HepG2 (cell line): ENCODE data around the gene XPC. TPM values are rescaled to one million over a fixed set of nuclear protein-coding genes. Genes with fewer than 3 reads are reported as not detected.

Experiments used
- ATAC-seq: fragments of 200-7000 bp; cut with Tn5 transposase; 3 replicates; pipeline ENCODE4 v1.9.1; 2020; ENCODE audit warnings: mild to moderate bottlenecking, moderate library complexity
- BruUV-seq: library from RNA; stranded (reverse); fragments of 400-500 nt; replicated peaks from 2 replicates; lab custom pipeline; 2021; lab: Mats Ljungman, UMichigan
- CTCF ChIA-PET: fragments of 300-600 bp; formaldehyde crosslinking; extraction: SDS; loops from one replicate; lab custom pipeline; 2021; ENCODE audit warnings: low total read pairs, inconsistent platforms, low intra/inter-chr PET ratio; lab: Yijun Ruan, JAX
- POLR2A ChIA-PET: fragments of 350-600 bp; sonication (Branson Sonifier 250); formaldehyde crosslinking; loops from one replicate; lab custom pipeline; 2020; ENCODE audit warnings: antibody characterized with exemption, inconsistent platforms; lab: Yijun Ruan, JAX
- DNase-seq: peaks from one replicate; pipeline ENCODE4 v3.0.0-alpha.2; 2015; ENCODE audit warnings: low spot score
- FAIRE-seq: peaks from 3 replicates; lab custom pipeline; 2011; peaks lifted over from hg19 to GRCh38; lab: Jason Lieb, UNC
- H2AFZ ChIP-seq: one replicate; pipeline ENCODE4 v1.6.1; 2011; ENCODE audit warnings: low read length, inconsistent platforms
- H3K27ac ChIP-seq: fragments of 300-600 bp; 3 replicates; pipeline ENCODE4 v1.8.0; 2011; ENCODE audit warnings: mixed run types, mild to moderate bottlenecking, mixed read lengths, low read length, inconsistent platforms; ENCODE audit not compliant: insufficient read depth; ENCODE audit errors: extremely low read length
- H3K27me3 ChIP-seq, 2 experiments: fragments of 200-600 bp in 1 of 2; 2 replicates in 1 of 2; 3 replicates in 1 of 2; pipeline versions ENCODE4 v1.6.0 to v1.8.0; 2011; ENCODE audit warnings: low read length in 2 of 2, mild to moderate bottlenecking in 2 of 2, moderate library complexity in 2 of 2, inconsistent platforms in 1 of 2; ENCODE audit not compliant: insufficient read depth in 2 of 2, control insufficient read depth in 1 of 2
- H3K36me3 ChIP-seq, 2 experiments: fragments of 200-600 bp in 1 of 2; replicated peaks in 1 of 2; 2 replicates in 1 of 2; 3 replicates in 1 of 2; pipeline versions ENCODE4 v1.5.1 to v1.8.0; 2011; ENCODE audit warnings: low read length in 2 of 2, inconsistent platforms in 1 of 2; ENCODE audit not compliant: insufficient read depth in 2 of 2, control insufficient read depth in 1 of 2
- H3K4me1 ChIP-seq: 2 replicates; pipeline ENCODE4 v1.5.1; 2012; ENCODE audit warnings: low read length, inconsistent platforms; ENCODE audit not compliant: insufficient read depth
- H3K4me2 ChIP-seq: 2 replicates; pipeline ENCODE4 v1.6.0; 2011; ENCODE audit warnings: low read depth, low read length, inconsistent platforms
- H3K4me3 ChIP-seq, 3 experiments: fragments of 200-600 bp in 1 of 3; sonication (generic), shearing (Covaris generic) in 1 of 3; replicated peaks in 1 of 3; 2 replicates each; pipeline ENCODE4 v1.5.1; 2011 to 2016; ENCODE audit warnings: low read length in 3 of 3, inconsistent platforms in 2 of 3, low read depth in 2 of 3, mild to moderate bottlenecking in 2 of 3, control low read depth in 1 of 3, mixed read lengths in 1 of 3; ENCODE audit not compliant: insufficient read depth in 1 of 3
- H3K79me2 ChIP-seq: one replicate; pipeline ENCODE4 v1.6.1; 2011; ENCODE audit warnings: low read length, inconsistent platforms; ENCODE audit not compliant: insufficient read depth
- H3K9ac ChIP-seq: 2 replicates; pipeline ENCODE4 v1.6.0; 2011; ENCODE audit warnings: mild to moderate bottlenecking, low read depth, low read length, inconsistent platforms; ENCODE audit not compliant: insufficient read depth
- H3K9me3 ChIP-seq: 2 replicates; pipeline ENCODE4 v1.5.1; 2012; ENCODE audit warnings: mild to moderate bottlenecking, low read length
- H4K20me1 ChIP-seq: 2 replicates; pipeline ENCODE4 v1.6.0; 2011; ENCODE audit warnings: inconsistent platforms, mild to moderate bottlenecking, low read length, moderate library complexity; ENCODE audit not compliant: insufficient read depth
- ATF5 ChIP-seq: sonication (generic); formaldehyde crosslinking; IDR thresholded peaks from 2 replicates; pipeline ENCODE4 v1.4.0; 2020; ENCODE audit warnings: mild to moderate bottlenecking, low read depth, missing genetic modification reagents
- ATRX ChIP-seq: sonication (generic); formaldehyde crosslinking; IDR thresholded peaks from 2 replicates; pipeline ENCODE4 v1.4.0; 2020; ENCODE audit warnings: missing genetic modification reagents, borderline replicate concordance
- CENPX ChIP-seq: sonication (generic); formaldehyde crosslinking; IDR thresholded peaks from 2 replicates; pipeline ENCODE4 v1.9.0; 2021; ENCODE audit warnings: mild to moderate bottlenecking, missing genetic modification reagents, moderate library complexity
- CSRNP2 ChIP-seq: sonication (generic); formaldehyde crosslinking; conservative IDR thresholded peaks from 2 replicates; pipeline ENCODE4 v1.8.0; 2022; ENCODE audit warnings: low read depth, missing genetic modification reagents
- ELF1 ChIP-seq: sonication (generic); formaldehyde crosslinking; IDR thresholded peaks from 2 replicates; pipeline ENCODE4 v1.4.0; 2020; ENCODE audit warnings: missing genetic modification reagents
- HNRNPH1 ChIP-seq: fragments of 200-400 bp; formaldehyde crosslinking; optimal IDR thresholded peaks from 2 replicates; pipeline ENCODE3; 2017; ENCODE audit warnings: mild to moderate bottlenecking, low read depth, low read length
- MBNL3 ChIP-seq: fragments of 250-450 bp; sonication (Bioruptor Pico); conservative IDR thresholded peaks from 2 replicates; pipeline ENCODE4 v1.8.0; 2022; ENCODE audit warnings: mild to moderate bottlenecking, inconsistent platforms
- NFIC ChIP-seq: IDR thresholded peaks from 2 replicates; pipeline ENCODE4 v1.6.1; 2012; ENCODE audit warnings: mild to moderate bottlenecking, low read length, inconsistent platforms
- NONO ChIP-seq, 2 experiments: fragments of 450-650 bp in 1 of 2; sonication (generic) in 1 of 2; formaldehyde crosslinking in 1 of 2; IDR thresholded peaks in 1 of 2; conservative IDR thresholded peaks in 1 of 2; 2 replicates each; pipeline versions ENCODE4 v1.6.1 to v1.8.0; 2017 to 2022; ENCODE audit warnings: mild to moderate bottlenecking in 1 of 2, missing genetic modification reagents in 1 of 2, moderate library complexity in 1 of 2
- NR2F2 ChIP-seq: IDR thresholded peaks from 2 replicates; pipeline ENCODE4 v1.6.1; 2012; ENCODE audit warnings: low read depth, inconsistent platforms, borderline replicate concordance
- SIX4 ChIP-seq: sonication (generic); formaldehyde crosslinking; IDR thresholded peaks from 2 replicates; pipeline ENCODE4 v1.4.0; 2020; ENCODE audit warnings: missing genetic modification reagents
- TBP ChIP-seq: sonication (generic); formaldehyde crosslinking; IDR thresholded peaks from 2 replicates; pipeline ENCODE4 v1.5.0; 2020; ENCODE audit warnings: missing genetic modification reagents
- TBX2 ChIP-seq: sonication (generic); formaldehyde crosslinking; IDR thresholded peaks from 2 replicates; pipeline ENCODE4 v1.5.0; 2020; ENCODE audit warnings: missing genetic modification reagents, mild to moderate bottlenecking, borderline replicate concordance
- TRIM24 ChIP-seq: sonication (generic); formaldehyde crosslinking; IDR thresholded peaks from 2 replicates; pipeline ENCODE4 v1.8.0; 2022; ENCODE audit warnings: mild to moderate bottlenecking, missing genetic modification reagents
- XRCC5 ChIP-seq: fragments of 200-400 bp; formaldehyde crosslinking; optimal IDR thresholded peaks from 2 replicates; pipeline ENCODE3; 2017; ENCODE audit warnings: mild to moderate bottlenecking, low read length
- ZBTB1 ChIP-seq: sonication (generic); formaldehyde crosslinking; IDR thresholded peaks from 2 replicates; pipeline ENCODE4 v1.4.0; 2020; ENCODE audit warnings: missing genetic modification reagents, borderline replicate concordance
- ZBTB2 ChIP-seq: sonication (generic); formaldehyde crosslinking; IDR thresholded peaks from 2 replicates; pipeline ENCODE4 v1.8.0; 2022; ENCODE audit warnings: low read depth, missing genetic modification reagents
- ZFP41 ChIP-seq: sonication (generic); formaldehyde crosslinking; IDR thresholded peaks from 2 replicates; pipeline ENCODE4 v1.4.0; 2020; ENCODE audit warnings: mild to moderate bottlenecking, missing genetic modification reagents, borderline replicate concordance
- ZNF121 ChIP-seq: sonication (generic); formaldehyde crosslinking; IDR thresholded peaks from 2 replicates; pipeline ENCODE4 v1.5.0; 2020; ENCODE audit warnings: mild to moderate bottlenecking, missing genetic modification reagents
- ZNF775 ChIP-seq: sonication (generic); formaldehyde crosslinking; IDR thresholded peaks from 2 replicates; pipeline ENCODE4 v1.4.0; 2020; ENCODE audit warnings: missing genetic modification reagents, mild to moderate bottlenecking, moderate library complexity, borderline replicate concordance
- ZSCAN9 ChIP-seq: IDR thresholded peaks from 2 replicates; pipeline ENCODE4 v1.6.1; 2016; ENCODE audit warnings: borderline replicate concordance
- WGBS: methylation state at CpG from one replicate; pipeline ENCODE4 v1.1.6; 2017; ENCODE audit warnings: low lambda C conversion rate; 5-methylcytosine and 5-hydroxymethylcytosine counted together
- in situ Hi-C: cut with HindIII; loops from 2 replicates; pipeline ENCODE4 v1.10.0; 2017; ENCODE audit warnings: low pct_unique_long_range_greater_than_20kb; ENCODE audit not compliant: extremely low pct_ligation_motif_present
- intact Hi-C: fragments of 100-400 bp; cut with micrococcal nuclease; formaldehyde crosslinking; loops from one replicate; pipeline ENCODE4 v1.10.0; 2022; ENCODE audit not compliant: unreplicated experiment
- polyA plus RNA-seq, 8 experiments: library from polyadenylated mRNA; depleted of rRNA in 3 of 8; stranded (reverse) in 7 of 8; unstranded in 1 of 8; fragments of >200 nt; fragmentation: Illumina TruSeq in 4 of 8; extraction: Trizol in 4 of 8; gene quantifications; 2 replicates each; pipeline versions ENCODE4 v1.2.1 to v1.2.3, GENCODE V29; 2011 to 2016; ENCODE audit warnings: low read depth in 4 of 8, missing spikeins in 1 of 8, mixed read lengths in 1 of 8; ENCODE audit not compliant: insufficient read depth in 1 of 8
- total RNA-seq, 5 experiments: library from RNA; depleted of rRNA; stranded (reverse); fragments of >200 nt; fragmentation: Illumina TruSeq; extraction: Trizol; gene quantifications; 2 replicates each; pipeline ENCODE4 v1.2.3, GENCODE V29; 2016; ENCODE audit warnings: low read depth in 1 of 5

XPC gene
- total and polyA plus RNA-seq, 2 of the 13 experiments (the other 11 are each of a cell fraction or from before 2014, with no cell fraction given): 9.4 to 24.1 TPM

- TF ChIP-seq NFIC (no peak), CENPX (CRISPR knock-in tag) (no peak), TBP (no peak), NR2F2 (no peak), MBNL3 (CRISPR knock-in tag) (no peak), ATF5 (CRISPR knock-in tag) (no peak), SIX4 (CRISPR knock-in tag) (no peak), ZFP41 (CRISPR knock-in tag) (no peak), TBX2 (CRISPR knock-in tag) (no peak), ZSCAN9 (CRISPR knock-in tag) (no peak)
Measured at GRCh38 chr3:14131134-14131533, 47.3 kb downstream of the XPC start (continued).

GRCh38 chr3:14130707-14131106, 47.7 kb downstream of the XPC start:
- 98% methylated on average over 8 of the region's 12 CpGs for WGBS
- Histone ChIP-seq H3K27ac (no peak overlapping the region), H3K79me2 (peaks cover 30% of the 10 kb centered on the region)
- FAIRE-seq (no peak), DNase-seq (no peak)
- in situ Hi-C loops: no loop called here
- POLR2A ChIA-PET: interaction anchor here (1.0 kb wide), 1 partner anchor 14 kb away, joined by 3 read pairs; no protein-coding TSS in a partner anchor
- TF ChIP-seq ZNF775: no peak
- no peak for TF ChIP-seq ZNF121 (CRISPR knock-in tag)
- TF ChIP-seq ATRX (CRISPR knock-in tag): no peak
- no peak for TF ChIP-seq ZBTB2
- TF ChIP-seq TRIM24 (CRISPR knock-in tag): no peak
- TF ChIP-seq HNRNPH1: no peak
- TF ChIP-seq NONO (IDR thresholded peaks at IDR 0.05): no peak
- no peak for TF ChIP-seq NONO (CRISPR knock-in tag; conservative IDR thresholded peaks at IDR 0.05)
- no peak for TF ChIP-seq CSRNP2 (CRISPR knock-in tag)
- TF ChIP-seq ELF1 (CRISPR knock-in tag): no peak
- no peak for TF ChIP-seq XRCC5
- no peak for TF ChIP-seq ZBTB1 (CRISPR knock-in tag)
- TF ChIP-seq, all 625 proteins: peak for 0
- peaks cover 32% of the 10 kb centered on the region for H3K4me1 ChIP-seq
- no peak overlapping the region for H3K4me2 ChIP-seq
- H3K4me3 ChIP-seq: no peak overlapping the region
- H3K27me3 ChIP-seq: no peaks in the 10 kb centered on the region; a peak in 1 of 5 replicates
- H3K9me3 ChIP-seq: no peaks in the 10 kb centered on the region
- peaks cover 31 to 75% of the 10 kb centered on the region in 2 experiments for H3K36me3 ChIP-seq
- intact Hi-C loops: no loop called here
- H3K9ac ChIP-seq: no peak overlapping the region
- CTCF ChIA-PET: no interaction called here
- ATAC-seq: no peak
- BruUV-seq: no TSS peak
- no peak overlapping the region for H2AFZ ChIP-seq
- peaks cover 16% of the 10 kb centered on the region for H4K20me1 ChIP-seq
